Right atrium auricular region (tissue), 2 donors: Measurements from ENCODE around the gene PCDHGC5. TPM values are rescaled to one million over a fixed set of nuclear protein-coding genes. Genes with fewer than 3 reads are reported as not detected.

Source experiments
- DNase-seq: peaks from one replicate; pipeline ENCODE4 v3.0.0-alpha.2; 2019; ENCODE audit warnings: low spot score
- H3K27ac ChIP-seq, 2 donors: fragments of 200-600 bp; sonication (generic); 1 replicate in 1 of 2; 2 replicates in 1 of 2; pipeline ENCODE4 v1.5.1; 2016 to 2019
- H3K27me3 ChIP-seq, 2 donors: fragments of 200-600 bp; sonication (generic); one replicate each; pipeline versions ENCODE4 v1.5.1 to v1.6.0; 2017 to 2019
- H3K36me3 ChIP-seq: fragments of 200-600 bp; sonication (generic); one replicate; pipeline ENCODE4 v1.5.1; 2016
- H3K4me1 ChIP-seq, 2 donors: fragments of 200-600 bp; sonication (generic); one replicate each; pipeline versions ENCODE4 v1.5.1 to v1.6.0; 2017 to 2019
- H3K4me3 ChIP-seq, 2 donors: fragments of 200-600 bp; sonication (generic); 1 replicate in 1 of 2; 2 replicates in 1 of 2; pipeline ENCODE4 v1.5.1; 2017 to 2019; ENCODE audit warnings: mild to moderate bottlenecking in 1 of 2, moderate library complexity in 1 of 2
- H3K9me3 ChIP-seq, 2 donors: fragments of 200-600 bp; sonication (generic); one replicate each; pipeline ENCODE4 v1.5.1; 2019
- total RNA-seq, 2 donors: library from RNA; depleted of rRNA; stranded (reverse); fragments of >200 nt; gene quantifications; one replicate each; pipeline ENCODE4 v1.1.0, GENCODE V29; 2016
- TF ChIP-seq, protein P1 (sequence below), 2 donors: fragments of 200-600 bp; sonication (generic); IDR thresholded peaks; one replicate each; pipeline ENCODE4 v1.5.1; 2019; ENCODE audit warnings: antibody characterized with exemption in 2 of 2

PCDHGC5 gene
- total RNA-seq, 2 donors from 2014 or later = 1.4 to 1.7 TPM

DNA sequence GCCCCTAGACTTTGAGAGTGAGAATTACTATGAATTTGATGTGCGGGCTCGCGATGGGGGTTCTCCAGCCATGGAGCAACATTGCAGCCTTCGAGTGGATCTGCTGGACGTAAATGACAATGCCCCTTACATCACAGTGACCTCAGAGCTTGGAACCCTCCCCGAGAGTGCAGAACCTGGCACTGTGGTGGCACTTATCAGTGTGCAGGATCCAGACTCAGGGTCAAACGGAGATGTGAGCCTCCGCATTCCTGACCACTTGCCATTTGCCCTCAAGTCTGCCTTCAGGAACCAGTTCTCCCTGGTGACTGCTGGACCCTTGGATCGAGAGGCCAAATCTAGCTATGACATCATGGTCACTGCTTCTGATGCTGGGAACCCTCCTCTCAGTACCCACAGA is 2.8 kb upstream of the PCDHGC5 start:
- TF ChIP-seq, protein P1, sequence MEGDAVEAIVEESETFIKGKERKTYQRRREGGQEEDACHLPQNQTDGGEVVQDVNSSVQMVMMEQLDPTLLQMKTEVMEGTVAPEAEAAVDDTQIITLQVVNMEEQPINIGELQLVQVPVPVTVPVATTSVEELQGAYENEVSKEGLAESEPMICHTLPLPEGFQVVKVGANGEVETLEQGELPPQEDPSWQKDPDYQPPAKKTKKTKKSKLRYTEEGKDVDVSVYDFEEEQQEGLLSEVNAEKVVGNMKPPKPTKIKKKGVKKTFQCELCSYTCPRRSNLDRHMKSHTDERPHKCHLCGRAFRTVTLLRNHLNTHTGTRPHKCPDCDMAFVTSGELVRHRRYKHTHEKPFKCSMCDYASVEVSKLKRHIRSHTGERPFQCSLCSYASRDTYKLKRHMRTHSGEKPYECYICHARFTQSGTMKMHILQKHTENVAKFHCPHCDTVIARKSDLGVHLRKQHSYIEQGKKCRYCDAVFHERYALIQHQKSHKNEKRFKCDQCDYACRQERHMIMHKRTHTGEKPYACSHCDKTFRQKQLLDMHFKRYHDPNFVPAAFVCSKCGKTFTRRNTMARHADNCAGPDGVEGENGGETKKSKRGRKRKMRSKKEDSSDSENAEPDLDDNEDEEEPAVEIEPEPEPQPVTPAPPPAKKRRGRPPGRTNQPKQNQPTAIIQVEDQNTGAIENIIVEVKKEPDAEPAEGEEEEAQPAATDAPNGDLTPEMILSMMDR (IDR thresholded peaks at IDR 0.05) = no peak
- no peak overlapping the region for H3K4me3 ChIP-seq
- H3K9me3 ChIP-seq = no peaks in the 10 kb centered on the region
- no peaks in the 10 kb centered on the region for H3K27me3 ChIP-seq
- peaks cover 12% of the 10 kb centered on the region for H3K36me3 ChIP-seq
- H3K27ac ChIP-seq = no peak overlapping the region
- peaks cover 0 to 29% of the 10 kb centered on the region in 2 donors for H3K4me1 ChIP-seq
- DNase-seq = peak; percentile 46

DNA sequence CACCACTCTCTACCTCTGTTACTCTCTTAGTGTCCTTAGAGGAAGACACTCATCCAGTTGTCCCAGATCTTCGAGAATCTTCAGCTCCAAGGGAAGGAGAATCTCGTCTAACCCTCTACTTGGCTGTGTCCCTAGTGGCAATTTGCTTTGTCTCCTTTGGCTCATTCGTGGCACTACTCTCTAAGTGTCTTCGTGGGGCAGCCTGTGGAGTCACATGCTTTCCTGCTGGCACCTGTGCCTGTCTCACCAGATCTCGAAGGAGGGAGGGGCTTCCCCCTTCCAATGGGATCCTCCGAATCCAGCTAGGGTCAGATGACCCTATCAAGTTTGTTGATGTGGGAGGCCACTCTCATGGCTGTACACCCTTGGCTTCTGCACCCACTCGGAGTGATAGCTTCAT is 1.8 kb upstream of the PCDHGC5 start:
- H3K4me3 ChIP-seq = no peak overlapping the region
- peaks cover 12% of the 10 kb centered on the region for H3K36me3 ChIP-seq
- peaks cover 0 to 38% of the 10 kb centered on the region in 2 donors for H3K4me1 ChIP-seq
- TF ChIP-seq, protein P1 (IDR thresholded peaks at IDR 0.05) = no peak
- H3K27me3 ChIP-seq = no peaks in the 10 kb centered on the region
- no peaks in the 10 kb centered on the region for H3K9me3 ChIP-seq
- DNase-seq = peak; percentile 40
- H3K27ac ChIP-seq = no peak overlapping the region

DNA sequence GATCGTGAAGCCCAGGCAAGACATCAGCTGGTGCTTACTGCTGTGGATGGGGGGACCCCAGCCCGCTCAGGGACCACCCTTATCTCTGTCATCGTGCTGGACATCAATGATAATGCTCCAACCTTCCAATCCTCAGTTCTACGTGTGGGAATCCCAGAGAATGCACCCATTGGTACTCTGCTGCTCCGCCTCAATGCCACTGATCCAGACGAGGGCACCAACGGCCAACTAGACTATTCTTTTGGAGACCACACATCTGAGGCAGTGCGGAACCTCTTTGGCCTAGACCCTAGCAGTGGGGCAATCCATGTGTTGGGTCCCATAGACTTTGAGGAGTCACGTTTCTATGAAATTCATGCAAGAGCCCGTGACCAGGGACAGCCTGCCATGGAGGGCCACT is 960 bp downstream of the PCDHGC5 start:
- peaks cover 0 to 45% of the 10 kb centered on the region in 2 donors for H3K4me1 ChIP-seq

DNA sequence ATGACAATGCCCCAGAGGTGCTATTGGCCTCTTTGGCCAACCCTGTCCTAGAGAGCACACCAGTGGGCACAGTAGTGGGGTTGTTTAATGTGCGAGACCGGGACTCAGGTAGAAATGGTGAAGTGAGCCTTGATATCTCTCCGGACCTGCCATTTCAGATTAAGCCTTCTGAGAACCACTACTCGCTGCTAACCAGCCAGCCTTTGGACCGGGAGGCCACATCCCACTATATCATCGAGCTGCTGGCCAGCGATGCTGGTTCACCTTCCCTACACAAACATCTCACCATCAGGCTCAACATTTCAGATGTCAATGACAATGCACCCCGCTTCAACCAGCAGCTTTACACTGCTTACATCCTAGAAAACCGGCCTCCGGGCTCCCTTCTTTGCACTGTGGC is 1.4 kb downstream of the PCDHGC5 start:
- H3K9me3 ChIP-seq = no peaks in the 10 kb centered on the region
- DNase-seq = no peak
- no peak overlapping the region for H3K4me3 ChIP-seq
- H3K36me3 ChIP-seq = peaks cover 19% of the 10 kb centered on the region
- H3K27me3 ChIP-seq = no peaks in the 10 kb centered on the region
- H3K27ac ChIP-seq = no peak overlapping the region
- peaks cover 0 to 41% of the 10 kb centered on the region in 2 donors for H3K4me1 ChIP-seq
- TF ChIP-seq, protein P1 (IDR thresholded peaks at IDR 0.05) = no peak

More for the DNA sequence above, 960 bp downstream of the PCDHGC5 start:
- Histone ChIP-seq H3K9me3 (no peaks in the 10 kb centered on the region), H3K27ac (no peak overlapping the region), H3K36me3 (peaks cover 15% of the 10 kb centered on the region), H3K27me3 (no peaks in the 10 kb centered on the region), H3K4me3 (no peak overlapping the region)
- TF ChIP-seq, protein P1 (IDR thresholded peaks at IDR 0.05) = no peak
- no peak for DNase-seq

DNA sequence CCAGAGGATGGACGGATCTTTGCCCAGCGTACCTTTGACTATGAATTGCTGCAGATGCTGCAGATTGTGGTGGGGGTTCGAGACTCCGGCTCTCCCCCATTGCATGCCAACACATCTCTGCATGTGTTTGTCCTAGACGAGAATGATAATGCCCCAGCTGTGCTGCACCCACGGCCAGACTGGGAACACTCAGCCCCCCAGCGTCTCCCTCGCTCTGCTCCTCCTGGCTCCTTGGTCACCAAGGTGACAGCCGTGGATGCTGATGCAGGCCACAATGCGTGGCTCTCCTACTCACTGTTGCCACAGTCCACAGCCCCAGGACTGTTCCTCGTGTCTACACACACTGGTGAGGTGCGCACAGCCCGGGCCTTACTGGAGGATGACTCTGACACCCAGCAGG is 1.9 kb downstream of the PCDHGC5 start:
- TF ChIP-seq, protein P1 (IDR thresholded peaks at IDR 0.05) = no peak
- Histone ChIP-seq H3K9me3 (no peaks in the 10 kb centered on the region), H3K4me3 (no peak overlapping the region), H3K36me3 (peaks cover 19% of the 10 kb centered on the region), H3K4me1 (peaks cover 0 to 38% of the 10 kb centered on the region in 2 donors), H3K27ac (no peak overlapping the region), H3K27me3 (no peaks in the 10 kb centered on the region)
- no peak for DNase-seq
